B cell (primary cell): ENCODE measurements around the gene GMFB.

Experiments used
- CTCF ChIP-seq: fragments of 200-600 bp; IDR thresholded peaks from one replicate; pipeline ENCODE4 v1.8.0; 2022; ENCODE audit warnings: antibody characterized with exemption, mild to moderate bottlenecking
- EZH2 ChIP-seq: IDR thresholded peaks from 2 replicates; pipeline ENCODE4 v1.6.1; 2012; ENCODE audit warnings: borderline replicate concordance, low read depth, mild to moderate bottlenecking, moderate library complexity, low read length; ENCODE audit not compliant: insufficient read depth, poor library complexity, severe bottlenecking

DNA sequence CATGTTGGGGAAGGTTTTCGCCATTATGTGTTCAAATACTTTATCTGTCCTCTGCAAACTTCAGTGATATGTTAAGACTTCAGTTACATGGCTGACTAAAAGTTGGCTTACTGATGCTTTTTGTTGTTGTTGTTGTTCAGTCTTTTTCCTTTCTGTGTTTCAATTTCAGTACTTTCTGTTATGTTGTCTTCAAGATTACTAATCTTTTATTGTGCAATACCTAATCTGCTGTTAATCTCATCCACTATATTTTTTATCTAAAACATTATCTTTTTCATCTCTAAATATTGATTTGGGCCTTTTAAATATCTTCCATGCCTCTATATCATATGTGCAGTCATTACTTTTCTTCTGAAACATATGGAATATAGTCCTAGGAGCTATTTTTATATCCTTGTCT lies 27.9 kb upstream of the GMFB start:
- TF ChIP-seq CTCF, result no peak
- no peak for TF ChIP-seq EZH2
